ENCODE results near the gene PRPH.

PRPH gene

GRCh38 chr12:49334226-49334625, 39.3 kb downstream of the PRPH start:
- no peak for DNase-seq

GRCh38 chr12:49334681-49335080, 39.7 kb downstream of the PRPH start:
- DNase-seq, result no peak

- no peak for DNase-seq
These were observed 40.4 kb downstream of the PRPH start for GRCh38 chr12:49335118-49335954.

- no peak for DNase-seq
These were observed 41.2 kb downstream of the PRPH start for GRCh38 chr12:49335955-49336644.

- peak; percentile 66 to 76 for DNase-seq
These were observed 42.0 kb downstream of the PRPH start, which contains the start of gene C1QL4 for GRCh38 chr12:49336645-49337584. TSS of gene C1QL4 (minus strand) at chr12:49337188. CDS start at chr12:49336477, 711 bp downstream.

GRCh38 chr12:49338830-49339463, 44.0 kb downstream of the PRPH start:
- no peak for DNase-seq

GRCh38 chr12:49339464-49339861, 44.5 kb downstream of the PRPH start:
- no peak for DNase-seq

- DNase-seq, result no peak
These were observed 45.3 kb downstream of the PRPH start for GRCh38 chr12:49340095-49340870.

GRCh38 chr12:49340971-49341776, 46.2 kb downstream of the PRPH start:
- no peak for DNase-seq

GRCh38 chr12:49341777-49342065, 46.8 kb downstream of the PRPH start:
- DNase-seq, result no peak

- DNase-seq, result peak; percentile 88 to 91
These were observed 47.3 kb downstream of the PRPH start for GRCh38 chr12:49342066-49342913.

GRCh38 chr12:49342914-49343731, 48.2 kb downstream of the PRPH start:
- no peak for DNase-seq

- DNase-seq, result no peak
These were observed 49.6 kb downstream of the PRPH start for GRCh38 chr12:49344486-49345050.

- DNase-seq, result no peak
These were observed 50.3 kb downstream of the PRPH start for GRCh38 chr12:49345051-49345824.

- DNase-seq, result no peak
These were observed 51.1 kb downstream of the PRPH start for GRCh38 chr12:49345825-49346658.

- DNase-seq, result no peak
These were observed 51.8 kb downstream of the PRPH start, which contains the start of gene DNAJC22 for GRCh38 chr12:49346659-49347310. TSS of gene DNAJC22 (plus strand) at chr12:49346888. CDS start at chr12:49348873, 1,985 bp downstream.
